Measurements from ENCODE around the gene AICDA.
"Not testable (repeated sequence)": the region's sequence is repeated elsewhere in the genome, so short reads cannot be mapped to it uniquely, and the experiment has no call there.

AICDA gene

GRCh38 chr12:8572507-8572906, 40.2 kb downstream of the AICDA start:
- Histone ChIP-seq H3K4me2 (ENCODE audit: low read depth, low read length, poor library complexity, severe bottlenecking) (no peak overlapping the region), H3K9ac (ENCODE audit: low read length) (no peak overlapping the region), H3F3A (ENCODE audit: insufficient read depth) (no peaks in the 10 kb centered on the region), H3K79me2 (ENCODE audit: insufficient read depth, low read length) (no peaks in the 10 kb centered on the region), H3K27me3 (ENCODE audit: low read length) (no peaks in the 10 kb centered on the region), H4K20me1 (ENCODE audit: low read depth, low read length) (no peaks in the 10 kb centered on the region), H3K4me3 (ENCODE audit: insufficient read depth, low read length, poor library complexity, severe bottlenecking) (no peak overlapping the region), H3K36me3 (ENCODE audit: low read length) (no peaks in the 10 kb centered on the region), H2AFZ (ENCODE audit: low read depth, low read length, severe bottlenecking) (no peak overlapping the region), H3K27ac (ENCODE audit: low read depth, low read length) (no peak overlapping the region), H3K9me3 (ENCODE audit: insufficient read depth, low read length) (no peaks in the 10 kb centered on the region), H3K9me2 (replicated peaks; ENCODE audit: insufficient read depth, low read length) (no peaks in the 10 kb centered on the region)
- TF ChIP-seq EZH2phosphoT487 (conservative IDR thresholded peaks at IDR 0.05; ENCODE audit: low read length), result no peak
- TF ChIP-seq, protein P1, sequence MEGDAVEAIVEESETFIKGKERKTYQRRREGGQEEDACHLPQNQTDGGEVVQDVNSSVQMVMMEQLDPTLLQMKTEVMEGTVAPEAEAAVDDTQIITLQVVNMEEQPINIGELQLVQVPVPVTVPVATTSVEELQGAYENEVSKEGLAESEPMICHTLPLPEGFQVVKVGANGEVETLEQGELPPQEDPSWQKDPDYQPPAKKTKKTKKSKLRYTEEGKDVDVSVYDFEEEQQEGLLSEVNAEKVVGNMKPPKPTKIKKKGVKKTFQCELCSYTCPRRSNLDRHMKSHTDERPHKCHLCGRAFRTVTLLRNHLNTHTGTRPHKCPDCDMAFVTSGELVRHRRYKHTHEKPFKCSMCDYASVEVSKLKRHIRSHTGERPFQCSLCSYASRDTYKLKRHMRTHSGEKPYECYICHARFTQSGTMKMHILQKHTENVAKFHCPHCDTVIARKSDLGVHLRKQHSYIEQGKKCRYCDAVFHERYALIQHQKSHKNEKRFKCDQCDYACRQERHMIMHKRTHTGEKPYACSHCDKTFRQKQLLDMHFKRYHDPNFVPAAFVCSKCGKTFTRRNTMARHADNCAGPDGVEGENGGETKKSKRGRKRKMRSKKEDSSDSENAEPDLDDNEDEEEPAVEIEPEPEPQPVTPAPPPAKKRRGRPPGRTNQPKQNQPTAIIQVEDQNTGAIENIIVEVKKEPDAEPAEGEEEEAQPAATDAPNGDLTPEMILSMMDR (IDR thresholded peaks at IDR 0.05; ENCODE audit: insufficient read depth, low read length, poor library complexity, severe bottlenecking), result no peak

DNA sequence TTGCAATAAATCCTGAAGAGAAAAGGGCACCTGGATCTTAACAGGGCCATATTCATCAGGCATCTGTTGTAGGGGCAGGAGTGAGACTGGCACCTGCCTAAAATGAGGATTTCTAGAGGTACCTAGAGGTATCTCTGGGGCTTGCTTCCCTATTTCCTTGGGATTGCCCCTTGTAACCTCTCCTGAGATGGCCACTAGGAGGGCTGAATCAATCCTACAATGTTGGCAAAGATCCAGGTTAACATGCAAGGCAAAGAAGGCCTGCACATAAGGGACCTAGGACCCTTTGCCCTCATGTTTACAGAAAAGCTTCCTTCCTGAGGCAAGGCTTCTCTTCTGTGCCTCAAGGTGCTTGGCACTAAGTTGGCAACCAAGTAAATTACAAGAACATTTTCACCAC, 46.1 kb downstream of the AICDA start:
- H3K79me2 ChIP-seq (ENCODE audit: insufficient read depth, low read length), result no peaks in the 10 kb centered on the region
- H3K9me2 ChIP-seq (replicated peaks; ENCODE audit: insufficient read depth, low read length), result no peaks in the 10 kb centered on the region
- no peak overlapping the region for H3K9ac ChIP-seq (ENCODE audit: low read length)
- H3K36me3 ChIP-seq (ENCODE audit: low read length), result no peaks in the 10 kb centered on the region
- no peak overlapping the region for H2AFZ ChIP-seq (ENCODE audit: low read depth, low read length, severe bottlenecking)
- H4K20me1 ChIP-seq (ENCODE audit: low read depth, low read length), result no peaks in the 10 kb centered on the region
- no peak overlapping the region for H3K27ac ChIP-seq (ENCODE audit: low read depth, low read length)
- no peak overlapping the region for H3K4me3 ChIP-seq (ENCODE audit: insufficient read depth, low read length, poor library complexity, severe bottlenecking)
- no peak for TF ChIP-seq EZH2phosphoT487 (conservative IDR thresholded peaks at IDR 0.05; ENCODE audit: low read length)
- TF ChIP-seq, protein P1 (IDR thresholded peaks at IDR 0.05; ENCODE audit: insufficient read depth, low read length, poor library complexity, severe bottlenecking), result no peak
- no peaks in the 10 kb centered on the region for H3F3A ChIP-seq (ENCODE audit: insufficient read depth)
- H3K4me2 ChIP-seq (ENCODE audit: low read depth, low read length, poor library complexity, severe bottlenecking), result no peak overlapping the region
- no peaks in the 10 kb centered on the region; the same call in 1 of the 2 replicates for H3K9me3 ChIP-seq (ENCODE audit: insufficient read depth, low read length)
- no peaks in the 10 kb centered on the region for H3K27me3 ChIP-seq (ENCODE audit: low read length)

- not testable (repeated sequence) for H3K9me3 ChIP-seq (ENCODE audit: insufficient read depth, low read length); H3K27me3 ChIP-seq (ENCODE audit: low read length); H3K4me2 ChIP-seq (ENCODE audit: low read depth, low read length, poor library complexity, severe bottlenecking); H3K79me2 ChIP-seq (ENCODE audit: insufficient read depth, low read length); H3F3A ChIP-seq (ENCODE audit: insufficient read depth); H3K9ac ChIP-seq (ENCODE audit: low read length); H4K20me1 ChIP-seq (ENCODE audit: low read depth, low read length); H2AFZ ChIP-seq (ENCODE audit: low read depth, low read length, severe bottlenecking); H3K9me2 ChIP-seq (replicated peaks; ENCODE audit: insufficient read depth, low read length); H3K4me3 ChIP-seq (ENCODE audit: insufficient read depth, low read length, poor library complexity, severe bottlenecking); H3K36me3 ChIP-seq (ENCODE audit: low read length); H3K27ac ChIP-seq (ENCODE audit: low read depth, low read length)
Measured at GRCh38 chr12:8566052-8566451, 46.6 kb downstream of the AICDA start.

DNA sequence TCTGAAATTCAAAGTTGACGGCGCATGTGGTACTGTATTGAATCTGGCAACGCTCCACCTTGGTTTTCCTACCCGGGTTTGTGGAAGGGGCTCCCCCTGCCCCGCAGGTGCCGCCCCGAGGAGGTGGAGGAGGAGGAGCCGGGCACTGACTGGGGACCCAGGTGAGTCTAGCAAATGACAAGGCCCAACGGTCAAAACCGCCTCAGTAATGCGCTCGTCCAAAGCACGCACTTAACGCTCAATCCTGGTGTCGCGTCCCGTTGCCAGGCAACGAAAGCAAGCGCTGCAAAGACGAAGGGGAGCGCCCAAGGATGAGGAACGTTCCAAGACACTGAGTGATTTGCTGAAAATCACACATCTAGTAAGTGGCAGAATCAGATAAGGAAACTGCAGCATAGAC, 48.0 kb downstream of the AICDA start:
- no peak overlapping the region for H3K9ac ChIP-seq (ENCODE audit: low read length)
- no peaks in the 10 kb centered on the region for H3K27me3 ChIP-seq (ENCODE audit: low read length)
- no peaks in the 10 kb centered on the region for H3K9me2 ChIP-seq (replicated peaks; ENCODE audit: insufficient read depth, low read length)
- no peak overlapping the region for H3K27ac ChIP-seq (ENCODE audit: low read depth, low read length)
- H3K36me3 ChIP-seq (ENCODE audit: low read length), result no peaks in the 10 kb centered on the region
- H3K4me3 ChIP-seq (ENCODE audit: insufficient read depth, low read length, poor library complexity, severe bottlenecking), result no peak overlapping the region
- H3K79me2 ChIP-seq (ENCODE audit: insufficient read depth, low read length), result no peaks in the 10 kb centered on the region
- H3K4me2 ChIP-seq (ENCODE audit: low read depth, low read length, poor library complexity, severe bottlenecking), result no peak overlapping the region
- no peak for TF ChIP-seq EZH2phosphoT487 (conservative IDR thresholded peaks at IDR 0.05; ENCODE audit: low read length)
- TF ChIP-seq, protein P1 (IDR thresholded peaks at IDR 0.05; ENCODE audit: insufficient read depth, low read length, poor library complexity, severe bottlenecking), result no peak
- no peaks in the 10 kb centered on the region for H3F3A ChIP-seq (ENCODE audit: insufficient read depth)
- H4K20me1 ChIP-seq (ENCODE audit: low read depth, low read length), result no peaks in the 10 kb centered on the region
- no peak overlapping the region for H2AFZ ChIP-seq (ENCODE audit: low read depth, low read length, severe bottlenecking)
- no peaks in the 10 kb centered on the region; the same call in 1 of the 2 replicates for H3K9me3 ChIP-seq (ENCODE audit: insufficient read depth, low read length)

Measured in SU-DHL-6 (cell line).